GM18873 (cell line): ENCODE data around the gene SMIM3.
"Not testable (repeated sequence)": the region's sequence is repeated elsewhere in the genome, so short reads cannot be mapped to it uniquely, and the experiment has no call there.

Experiments used
- ATAC-seq: cut with Tn5 transposase; IDR thresholded peaks from one replicate; pipeline ENCODE4 v1.9.1; 2021; ENCODE audit warnings: mild to moderate bottlenecking, moderate library complexity, moderate number of reproducible peaks; ENCODE audit not compliant: unreplicated experiment, low FRiP score

SMIM3 gene

DNA sequence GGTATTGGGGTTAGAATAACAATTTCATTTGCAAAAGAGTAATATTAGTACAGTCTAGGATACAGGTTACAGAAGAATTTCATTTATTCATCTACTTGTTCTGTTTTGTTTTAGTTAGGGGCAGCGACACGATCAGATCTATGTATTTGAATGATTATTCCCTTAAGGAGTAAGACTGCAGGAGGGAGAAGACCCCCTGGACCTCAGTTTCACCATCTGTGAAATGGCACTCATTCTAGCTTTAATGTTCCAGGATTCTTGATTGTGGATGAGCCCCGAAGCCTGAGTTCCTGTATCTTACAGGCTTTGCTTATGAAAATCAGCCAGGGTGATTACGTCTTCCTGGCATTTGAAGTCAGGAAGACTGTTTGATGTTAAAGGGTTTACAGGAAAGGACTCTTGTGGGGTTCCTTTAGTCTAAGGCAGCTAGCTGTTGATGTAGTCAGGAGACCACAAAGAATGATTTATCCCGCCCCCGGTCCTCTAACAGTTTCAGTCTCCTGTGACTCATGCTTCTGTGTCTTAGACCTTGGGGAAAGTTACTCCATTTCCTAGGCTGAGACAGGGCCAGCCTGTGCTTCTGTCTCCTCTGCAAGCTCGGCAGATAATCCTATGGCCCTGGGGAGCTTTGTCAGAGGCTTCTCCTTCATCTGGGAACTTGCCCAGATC is 11.5 kb downstream of the SMIM3 start:
- peak; percentile 70 for ATAC-seq

DNA sequence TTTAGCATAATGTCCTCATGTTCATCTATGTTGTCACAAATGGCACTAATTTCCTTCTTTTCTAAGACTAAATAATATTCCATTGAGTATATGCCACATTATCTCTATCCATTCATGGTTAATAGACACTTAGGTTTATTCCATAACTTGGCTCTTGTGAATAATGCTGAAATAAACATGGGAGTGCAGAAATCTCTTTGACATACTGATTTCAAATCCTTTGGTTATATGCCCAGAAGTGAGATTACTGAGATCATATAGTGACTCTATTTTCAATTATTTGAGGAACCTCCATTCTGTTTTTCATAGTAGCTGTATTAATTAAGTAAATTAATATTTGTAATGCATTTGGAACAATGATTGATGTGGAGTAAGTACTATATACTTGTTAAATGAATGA is 13.0 kb downstream of the SMIM3 start:
- ATAC-seq = no peak

DNA sequence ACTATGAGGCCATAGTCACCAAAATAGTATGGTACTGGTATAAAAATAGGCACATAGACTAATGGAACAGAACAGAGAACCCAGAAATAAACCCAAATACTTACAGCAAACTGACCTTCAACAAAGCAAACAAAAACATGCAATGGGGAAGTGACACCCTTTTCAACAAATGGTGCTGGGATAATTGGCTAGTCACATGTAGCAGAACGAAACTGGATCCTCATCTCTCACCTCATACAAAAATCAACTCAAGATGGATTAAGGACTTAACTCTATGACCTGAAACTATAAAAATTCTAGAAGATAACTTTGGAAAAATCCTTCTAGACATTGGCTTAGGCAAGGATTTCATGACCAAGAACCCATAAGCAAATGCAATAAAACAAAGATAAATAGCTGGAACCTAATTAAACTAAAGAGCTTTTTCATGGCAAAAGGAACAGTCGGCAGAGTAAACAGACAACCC is 14.9 kb downstream of the SMIM3 start:
- not testable (repeated sequence) for ATAC-seq

DNA sequence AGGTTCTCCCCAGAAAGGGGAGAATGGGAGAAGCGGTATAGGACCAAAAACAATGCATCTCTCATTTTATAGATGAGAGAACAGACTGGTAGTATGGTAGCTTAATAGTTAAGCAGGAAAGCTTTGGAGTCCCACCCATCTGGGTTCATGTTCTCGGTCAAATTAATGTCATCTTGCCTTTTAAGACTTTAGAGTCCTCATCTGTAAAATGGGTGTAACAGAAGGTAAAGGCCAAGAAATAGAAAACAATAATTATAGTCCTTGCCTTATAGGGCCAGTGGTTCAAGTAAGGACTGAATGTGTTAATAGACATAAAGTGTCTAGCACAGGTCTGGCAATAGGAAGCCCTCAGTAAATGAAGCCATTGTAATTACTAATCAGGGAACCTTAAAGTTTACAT is 16.4 kb downstream of the SMIM3 start:
- no peak for ATAC-seq

DNA sequence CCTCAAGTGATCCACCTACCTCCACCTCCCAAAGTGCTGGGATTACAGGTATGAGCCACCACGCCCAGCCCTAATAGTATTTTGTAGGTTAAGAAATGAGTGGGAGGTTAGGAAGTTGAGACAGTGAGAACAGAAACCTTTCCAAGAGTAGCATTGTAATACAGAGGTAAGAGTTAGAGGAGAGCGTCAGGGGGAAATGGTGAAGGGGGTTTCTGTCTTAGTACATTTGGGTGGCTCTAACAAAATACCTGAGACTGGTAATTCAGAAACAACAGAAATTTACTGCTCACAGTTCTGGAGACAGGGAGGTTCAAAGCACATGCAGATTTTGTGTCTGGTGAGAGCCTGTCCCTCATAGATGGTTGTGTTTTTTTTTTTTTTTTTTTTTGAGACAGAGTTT is 18.8 kb downstream of the SMIM3 start:
- no peak for ATAC-seq

DNA sequence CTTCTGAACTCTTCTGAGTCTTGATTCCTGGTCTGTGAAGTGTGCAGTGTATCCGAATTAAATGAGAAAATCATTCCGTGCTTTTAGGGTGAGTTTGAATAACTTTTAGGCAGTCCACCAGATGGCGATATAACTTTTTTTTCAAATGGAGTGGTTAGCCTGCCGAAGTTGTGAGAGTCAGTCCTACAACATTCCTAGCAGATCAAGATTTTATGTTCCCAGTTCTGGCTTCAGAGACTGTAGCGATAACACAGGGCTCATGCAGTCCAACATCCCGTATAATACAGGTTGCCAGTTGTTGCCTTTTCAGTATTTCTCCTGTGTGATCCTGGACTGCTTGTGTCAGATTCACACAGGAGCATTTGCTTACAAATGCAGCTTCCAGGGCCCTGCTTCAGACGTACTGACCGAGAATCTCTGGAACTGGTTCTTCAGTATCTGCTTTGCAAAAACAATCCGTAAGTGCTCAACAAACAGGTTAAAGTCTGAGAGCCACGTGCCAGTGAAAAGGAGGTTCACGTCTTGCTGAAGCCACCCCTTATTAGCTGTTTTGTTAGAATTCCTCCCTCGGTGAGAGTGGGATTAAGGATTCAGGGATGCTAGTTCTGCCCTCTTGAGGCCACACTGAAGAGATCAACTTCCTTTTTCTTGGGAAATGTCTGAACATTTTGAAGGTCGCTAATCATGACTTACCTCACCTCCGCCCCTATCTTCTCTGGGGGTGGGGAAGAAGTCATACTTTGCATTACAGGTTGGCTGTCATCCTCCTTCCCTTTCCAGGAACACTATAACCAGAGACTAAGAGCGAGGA is 22.8 kb downstream of the SMIM3 start:
- ATAC-seq = peak; percentile 60

DNA sequence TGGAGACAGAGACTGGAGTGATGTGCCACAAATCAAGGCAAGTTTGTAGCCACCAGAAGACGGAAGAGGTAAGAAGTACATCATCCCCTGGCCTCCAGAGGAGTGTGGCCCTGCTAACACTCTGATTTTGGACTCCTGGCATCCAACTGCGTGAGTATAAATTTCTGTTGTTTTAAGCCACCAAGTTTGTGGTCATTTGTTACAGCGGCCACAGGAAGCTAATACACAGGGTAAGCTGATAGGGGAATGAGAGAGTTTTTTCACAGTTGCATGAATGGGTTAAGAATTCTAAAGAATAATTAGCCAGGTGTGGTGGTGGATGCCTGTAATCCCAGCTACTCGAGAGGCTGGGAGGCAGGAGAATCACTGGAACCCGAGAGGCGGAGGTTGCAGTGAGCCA is 25.8 kb downstream of the SMIM3 start:
- ATAC-seq = no peak

DNA sequence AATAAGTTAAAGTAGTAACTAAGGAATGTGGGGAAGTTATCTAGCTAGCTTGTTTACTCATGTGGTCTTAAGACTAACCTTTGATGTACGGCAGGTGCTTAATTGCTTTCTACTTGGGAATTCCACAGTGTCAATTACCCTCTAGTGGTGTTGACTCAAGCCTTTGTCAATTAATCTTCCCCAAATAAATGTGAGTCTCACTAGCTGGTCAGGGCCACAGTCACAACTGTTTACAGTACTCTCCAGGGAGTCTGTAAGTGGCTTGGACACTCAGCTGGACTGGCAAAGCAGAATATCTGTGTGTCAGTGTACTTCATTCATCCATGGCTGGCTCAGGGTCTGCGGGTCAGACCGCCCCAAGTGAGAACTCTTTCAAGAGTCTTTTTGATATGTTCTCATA is 30.8 kb downstream of the SMIM3 start:
- ATAC-seq = no peak

DNA sequence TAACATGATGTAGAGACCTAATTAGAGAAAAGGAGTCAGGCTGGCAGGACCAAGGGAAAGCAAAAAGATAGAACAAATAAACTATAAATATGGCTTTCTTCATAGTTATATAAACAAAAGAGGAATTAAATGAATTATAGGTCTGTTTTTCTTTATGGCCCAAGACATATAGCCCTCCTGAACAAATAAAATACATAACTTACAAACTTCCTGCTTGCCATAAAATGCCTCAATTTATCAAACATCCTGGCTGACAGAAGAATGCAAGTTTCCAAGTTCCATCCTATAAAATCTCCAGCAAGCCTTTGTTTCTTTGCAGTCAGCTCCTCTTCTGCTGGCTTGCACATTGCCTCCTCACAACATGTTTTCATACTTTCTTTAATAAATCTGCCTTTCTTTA is 36.5 kb downstream of the SMIM3 start:
- ATAC-seq = no peak

DNA sequence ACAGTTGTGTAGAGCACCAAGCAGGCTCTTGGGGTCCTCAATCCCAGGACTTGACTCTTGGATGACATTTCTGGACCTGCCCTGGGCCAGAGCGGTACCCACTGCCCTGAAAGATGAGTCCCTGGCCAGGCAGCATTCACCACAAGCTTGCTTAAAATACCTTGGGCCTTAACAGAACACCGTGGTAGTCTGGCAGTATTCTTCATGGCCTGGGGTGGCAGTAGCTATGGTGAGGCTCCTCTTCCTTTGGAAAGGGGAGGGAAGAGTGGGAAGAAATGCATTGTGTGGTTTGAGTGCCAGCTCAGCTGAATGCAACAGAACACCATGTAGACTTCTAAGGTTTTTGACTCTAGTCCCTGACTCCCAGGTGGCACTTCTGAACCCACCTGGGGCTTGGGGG is 38.4 kb downstream of the SMIM3 start:
- no peak for ATAC-seq

DNA sequence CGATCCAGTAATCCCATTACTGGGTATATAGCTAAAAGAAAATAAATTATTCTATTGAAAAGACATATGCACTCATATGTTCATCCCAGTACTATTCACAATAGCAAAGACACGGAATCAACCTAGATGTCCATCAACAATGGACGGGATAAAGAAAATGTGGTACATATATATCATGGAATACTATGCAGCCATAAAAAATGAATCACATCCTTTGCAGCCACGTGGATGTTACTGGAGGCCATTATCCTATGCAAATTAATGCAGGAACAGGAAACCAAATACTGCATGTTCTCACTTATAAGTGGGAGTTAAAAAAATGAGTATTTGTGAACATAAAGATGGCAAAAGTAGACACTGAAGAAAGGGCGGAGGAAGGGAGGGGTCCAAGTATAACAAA is 51.2 kb downstream of the SMIM3 start:
- ATAC-seq = no peak

DNA sequence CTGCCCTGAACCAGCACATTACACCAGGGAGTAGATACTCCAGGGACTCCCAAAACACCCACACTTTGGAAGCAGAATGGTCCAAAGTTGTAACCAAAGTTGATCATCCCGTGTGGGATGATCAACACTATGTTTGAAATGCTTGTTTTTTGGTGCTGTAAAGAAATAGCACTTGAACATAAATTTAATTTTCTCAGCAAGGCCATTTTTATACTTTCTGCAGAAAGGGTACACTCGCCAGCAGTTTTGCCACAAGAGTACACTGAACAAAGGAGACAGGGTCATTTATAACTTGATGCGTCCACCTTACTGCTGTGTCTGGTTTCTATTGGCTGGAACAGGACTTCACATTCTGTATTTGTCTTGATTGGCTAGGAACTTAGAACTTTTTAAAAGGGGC is 53.3 kb downstream of the SMIM3 start:
- ATAC-seq = not testable (repeated sequence)

DNA sequence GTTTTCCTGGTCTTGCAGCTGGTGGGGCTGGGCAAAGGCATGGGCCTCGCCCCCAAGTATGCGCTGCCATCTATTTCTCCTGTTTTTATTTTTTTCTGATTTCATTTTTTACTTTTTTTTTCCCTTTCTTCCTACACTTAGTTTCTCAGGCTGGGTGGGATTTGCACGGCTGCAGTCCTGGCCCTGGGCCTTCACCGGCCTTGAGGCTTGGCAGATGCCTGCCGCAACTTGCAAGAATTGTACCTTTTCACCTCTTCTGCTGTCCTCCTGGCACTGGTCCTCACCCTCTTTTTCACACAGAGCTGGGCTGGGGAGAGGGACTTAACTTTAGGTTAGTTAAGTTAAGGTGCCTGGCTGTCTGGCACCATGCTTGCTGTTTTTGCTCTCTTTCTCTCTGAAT is 57.5 kb downstream of the SMIM3 start:
- no peak for ATAC-seq

DNA sequence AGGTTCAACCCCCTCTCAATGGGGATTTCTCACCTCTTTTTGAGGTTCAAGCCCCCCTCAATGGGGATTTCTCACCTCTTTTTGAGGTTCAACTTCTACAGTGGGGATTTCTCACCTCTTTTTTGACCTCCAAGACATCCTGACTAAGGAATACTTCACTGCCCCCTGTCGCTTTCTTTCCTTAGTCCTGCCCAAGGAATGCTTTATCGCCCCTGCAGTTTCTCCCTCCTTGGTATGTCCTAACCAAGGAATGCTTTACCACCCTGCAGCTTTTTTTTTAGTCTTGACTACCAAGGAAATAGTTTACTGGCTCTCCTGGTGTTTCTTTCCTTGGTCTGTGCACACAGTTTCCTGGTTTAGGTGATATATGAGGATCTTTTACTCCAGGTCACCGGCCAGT is 58.1 kb downstream of the SMIM3 start:
- no peak for ATAC-seq

DNA sequence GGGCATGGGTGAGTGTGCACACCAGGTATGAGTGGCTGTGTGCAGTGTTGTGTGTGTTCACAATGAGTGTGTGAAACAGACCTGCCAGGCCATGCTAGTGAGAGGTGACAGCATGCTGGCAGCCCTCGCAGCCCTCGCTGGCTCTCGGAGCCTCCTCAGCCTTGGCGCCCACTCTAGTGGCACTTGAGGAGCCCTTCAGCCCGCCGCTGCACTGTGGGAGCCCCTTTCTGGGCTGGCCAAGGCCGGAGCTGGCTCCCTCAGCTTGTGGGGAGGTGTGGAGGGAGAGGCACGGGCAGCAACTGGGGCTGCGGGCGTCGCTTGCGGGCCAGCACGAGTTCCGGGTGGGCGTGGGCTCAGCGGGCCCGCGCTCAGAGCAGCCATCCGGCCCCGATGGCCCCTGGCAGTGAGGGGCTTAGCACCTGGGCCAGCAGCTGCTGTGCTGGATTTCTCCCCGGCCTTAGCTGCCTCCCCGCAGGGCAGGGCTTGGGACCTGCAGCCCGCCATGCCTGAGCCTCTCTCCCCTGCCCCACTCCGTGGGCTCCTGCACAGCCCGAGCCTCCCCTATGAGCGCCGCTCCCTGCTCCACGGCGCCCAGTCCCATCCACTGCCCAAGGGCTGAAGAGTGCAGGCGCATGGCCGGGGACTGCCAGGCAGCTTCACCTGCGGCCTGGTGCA is 66.8 kb downstream of the SMIM3 start:
- not testable (repeated sequence) for ATAC-seq

DNA sequence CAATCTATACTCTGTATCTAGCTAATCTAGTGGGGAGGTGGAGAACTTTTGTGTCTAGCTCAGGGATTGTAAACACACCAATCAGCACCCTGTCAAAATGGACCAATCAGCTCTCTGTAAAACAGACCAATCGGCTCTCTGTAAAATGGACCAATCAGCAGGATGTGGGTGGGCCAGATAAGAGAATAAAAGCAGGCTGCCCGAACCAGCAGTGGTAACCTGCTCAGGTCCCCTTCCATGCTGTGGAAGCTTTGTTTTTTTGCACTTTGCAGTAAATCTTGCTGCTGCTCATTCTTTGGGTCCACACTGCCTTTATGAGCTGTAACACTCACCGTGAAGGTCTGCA is 67.7 kb downstream of the SMIM3 start, which contains the start of gene IRGM:
IRGM (plus strand) TSS at position 214 of the 346 bp plus-strand sequence. CDS start 1,603 bp downstream, outside the sequence.
- not testable (repeated sequence) for ATAC-seq
